ENCODE data around the gene HSD11B1L.

DNA sequence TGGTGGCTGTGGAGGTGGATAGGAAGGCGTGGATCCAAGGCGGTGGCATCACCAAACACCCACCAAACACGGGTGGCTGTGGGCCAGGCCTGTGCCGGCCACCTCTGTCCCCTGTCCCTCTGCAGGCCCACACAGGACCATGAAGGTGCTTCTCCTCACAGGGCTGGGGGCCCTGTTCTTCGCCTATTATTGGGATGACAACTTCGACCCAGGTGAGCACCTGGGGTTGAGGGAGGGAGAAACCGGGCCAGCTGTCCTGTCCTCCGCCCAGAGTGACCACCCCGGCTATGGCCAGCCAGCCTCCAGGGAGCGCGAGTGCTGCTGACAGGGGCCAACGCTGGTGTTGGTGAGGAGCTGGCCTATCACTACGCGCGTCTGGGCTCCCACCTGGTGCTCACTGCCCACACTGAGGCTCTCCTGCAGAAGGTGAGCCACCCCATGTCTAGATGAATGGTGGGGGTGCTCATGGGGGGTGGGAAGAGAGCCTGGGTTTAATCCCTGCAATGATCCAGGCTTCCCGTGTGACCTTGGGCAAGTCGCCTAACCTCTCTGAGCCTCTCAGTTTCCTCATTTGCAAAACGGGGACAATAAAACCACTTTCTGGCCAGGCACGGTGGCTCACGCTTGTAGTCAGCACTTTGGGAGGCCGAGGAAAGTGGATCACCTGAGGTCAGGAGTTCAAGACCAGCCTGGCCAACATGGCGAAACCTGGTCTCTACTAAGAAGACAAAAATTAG is 4.0 kb downstream of the HSD11B1L start:
- TF ChIP-seq, protein P1, sequence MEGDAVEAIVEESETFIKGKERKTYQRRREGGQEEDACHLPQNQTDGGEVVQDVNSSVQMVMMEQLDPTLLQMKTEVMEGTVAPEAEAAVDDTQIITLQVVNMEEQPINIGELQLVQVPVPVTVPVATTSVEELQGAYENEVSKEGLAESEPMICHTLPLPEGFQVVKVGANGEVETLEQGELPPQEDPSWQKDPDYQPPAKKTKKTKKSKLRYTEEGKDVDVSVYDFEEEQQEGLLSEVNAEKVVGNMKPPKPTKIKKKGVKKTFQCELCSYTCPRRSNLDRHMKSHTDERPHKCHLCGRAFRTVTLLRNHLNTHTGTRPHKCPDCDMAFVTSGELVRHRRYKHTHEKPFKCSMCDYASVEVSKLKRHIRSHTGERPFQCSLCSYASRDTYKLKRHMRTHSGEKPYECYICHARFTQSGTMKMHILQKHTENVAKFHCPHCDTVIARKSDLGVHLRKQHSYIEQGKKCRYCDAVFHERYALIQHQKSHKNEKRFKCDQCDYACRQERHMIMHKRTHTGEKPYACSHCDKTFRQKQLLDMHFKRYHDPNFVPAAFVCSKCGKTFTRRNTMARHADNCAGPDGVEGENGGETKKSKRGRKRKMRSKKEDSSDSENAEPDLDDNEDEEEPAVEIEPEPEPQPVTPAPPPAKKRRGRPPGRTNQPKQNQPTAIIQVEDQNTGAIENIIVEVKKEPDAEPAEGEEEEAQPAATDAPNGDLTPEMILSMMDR (IDR thresholded peaks at IDR 0.05): no peak
- no peak for TF ChIP-seq POLR2A (IDR thresholded peaks at IDR 0.05)

Measured in sigmoid colon (tissue), 3 donors.